ENCODE data around the gene SNX27. TPM values are rescaled to one million over a fixed set of nuclear protein-coding genes. Genes with fewer than 3 reads are reported as not detected.

Gene SNX27
- total RNA-seq, 1 experiment from 2014 or later = 42.2 TPM

DNA sequence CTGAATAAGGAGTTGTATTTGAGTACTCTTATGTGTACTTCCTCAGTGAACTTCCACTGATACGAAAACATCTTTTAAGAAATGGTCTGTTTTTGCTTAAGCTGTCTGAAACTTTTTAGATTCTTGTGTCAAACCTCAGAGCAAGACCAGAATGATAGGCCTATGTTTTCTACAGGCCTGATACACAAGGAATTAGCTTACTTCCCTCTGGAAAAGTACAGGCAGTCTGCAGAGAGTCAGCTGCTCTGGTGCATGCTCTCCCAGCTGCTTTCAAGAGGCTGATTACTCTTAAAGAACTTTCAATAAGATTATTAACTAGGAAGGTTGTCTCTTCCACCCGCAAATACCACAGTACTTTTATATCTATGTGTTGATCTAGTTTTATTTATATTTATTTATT, 9.5 kb downstream of the SNX27 start:
- no peak overlapping the region for H2AFZ ChIP-seq (ENCODE audit: low read depth, low read length, poor library complexity, severe bottlenecking)
- H3K27me3 ChIP-seq (ENCODE audit: insufficient read depth, low read length) = no peaks in the 10 kb centered on the region
- RAD21 ChIA-PET (ENCODE audit: low non-redundant PET in 1 of 2, low total read pairs in 2 of 2, uncharacterized antibody in 2 of 2, unreplicated experiment in 2 of 2) = no interaction called here
- DNase-seq (ENCODE audit: low read depth, low spot score) (no peak), ATAC-seq (no peak)
- no peak overlapping the region for H3K4me3 ChIP-seq (replicated peaks in 1 of 2; ENCODE audit: low read depth in 1 of 2, low read length in 2 of 2)
- no peak for TF ChIP-seq SRF (IDR thresholded peaks at IDR 0.05; ENCODE audit: low read depth)
- TF ChIP-seq ZFX (IDR thresholded peaks at IDR 0.05) = no peak
- no peak overlapping the region for H3K9ac ChIP-seq (ENCODE audit: low read length)
- POLR2A ChIA-PET = no interaction called here
- no TSS peak for BruUV-seq (replicated peaks)
- intact Hi-C loops (cut with micrococcal nuclease) = no loop called here
- H3K4me2 ChIP-seq (ENCODE audit: low read length) = no peak overlapping the region
- no peak overlapping the region for H3K27ac ChIP-seq (ENCODE audit: low read depth, low read length)
- H3K9me2 ChIP-seq (ENCODE audit: insufficient read depth) = no peaks in the 10 kb centered on the region
- H4K20me1 ChIP-seq (ENCODE audit: insufficient read depth) = no peaks in the 10 kb centered on the region
- peaks cover 74% of the 10 kb centered on the region for H3K79me2 ChIP-seq (ENCODE audit: insufficient read depth, low read length)
- H3K36me3 ChIP-seq (ENCODE audit: control insufficient read depth in 1 of 2, insufficient read depth in 2 of 2, low read length in 2 of 2) = no peaks in the 10 kb centered on the region
- H3K4me1 ChIP-seq (ENCODE audit: control insufficient read depth in 1 of 2, insufficient read depth in 2 of 2, low read length in 2 of 2) = peaks cover 12 to 21% of the 10 kb centered on the region in 2 experiments; a peak in 3 of 4 replicates
- no peaks in the 10 kb centered on the region for H3K9me3 ChIP-seq (ENCODE audit: control insufficient read depth in 1 of 2, insufficient read depth in 1 of 2, low read depth in 1 of 2, low read length in 2 of 2)
- CTCF ChIA-PET = no interaction called here

DNA sequence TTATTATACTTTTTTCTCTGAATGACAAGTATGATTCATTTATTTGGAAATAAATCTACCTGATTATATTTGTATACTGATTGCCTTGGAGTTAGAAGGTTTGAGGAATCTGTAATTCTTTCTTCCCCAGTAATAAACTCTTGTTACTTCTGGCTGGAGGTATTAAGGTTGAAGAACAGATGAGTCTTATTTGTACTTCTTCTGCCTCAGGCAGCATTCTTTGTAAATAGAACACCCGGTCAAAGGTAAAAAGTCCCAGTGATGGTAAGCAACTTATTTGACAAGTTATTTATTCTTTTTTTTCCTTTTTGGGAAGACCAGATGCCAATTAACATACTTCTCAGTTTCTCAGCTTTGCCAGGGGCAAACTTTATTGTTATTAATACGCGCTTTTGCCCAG, 12.9 kb downstream of the SNX27 start:
- no peak overlapping the region for H3K27ac ChIP-seq (ENCODE audit: low read depth, low read length)
- H3K27me3 ChIP-seq (ENCODE audit: insufficient read depth, low read length) = no peaks in the 10 kb centered on the region
- TF ChIP-seq SRF (IDR thresholded peaks at IDR 0.05; ENCODE audit: low read depth) (no peak), JUND (IDR thresholded peaks at IDR 0.05) (no peak), ZFX (IDR thresholded peaks at IDR 0.05) (no peak), POLR2A (IDR thresholded peaks at IDR 0.05; ENCODE audit: borderline replicate concordance, extremely low read depth, insufficient read depth, insufficient read length) (no peak), EGR1 (IDR thresholded peaks at IDR 0.05; ENCODE audit: low read depth) (no peak), POLR2AphosphoS5 (IDR thresholded peaks at IDR 0.05; ENCODE audit: low read depth, low read length) (no peak)
- TF ChIP-seq, protein P1, sequence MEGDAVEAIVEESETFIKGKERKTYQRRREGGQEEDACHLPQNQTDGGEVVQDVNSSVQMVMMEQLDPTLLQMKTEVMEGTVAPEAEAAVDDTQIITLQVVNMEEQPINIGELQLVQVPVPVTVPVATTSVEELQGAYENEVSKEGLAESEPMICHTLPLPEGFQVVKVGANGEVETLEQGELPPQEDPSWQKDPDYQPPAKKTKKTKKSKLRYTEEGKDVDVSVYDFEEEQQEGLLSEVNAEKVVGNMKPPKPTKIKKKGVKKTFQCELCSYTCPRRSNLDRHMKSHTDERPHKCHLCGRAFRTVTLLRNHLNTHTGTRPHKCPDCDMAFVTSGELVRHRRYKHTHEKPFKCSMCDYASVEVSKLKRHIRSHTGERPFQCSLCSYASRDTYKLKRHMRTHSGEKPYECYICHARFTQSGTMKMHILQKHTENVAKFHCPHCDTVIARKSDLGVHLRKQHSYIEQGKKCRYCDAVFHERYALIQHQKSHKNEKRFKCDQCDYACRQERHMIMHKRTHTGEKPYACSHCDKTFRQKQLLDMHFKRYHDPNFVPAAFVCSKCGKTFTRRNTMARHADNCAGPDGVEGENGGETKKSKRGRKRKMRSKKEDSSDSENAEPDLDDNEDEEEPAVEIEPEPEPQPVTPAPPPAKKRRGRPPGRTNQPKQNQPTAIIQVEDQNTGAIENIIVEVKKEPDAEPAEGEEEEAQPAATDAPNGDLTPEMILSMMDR (IDR thresholded peaks at IDR 0.05 in 2 of 3, conservative IDR thresholded peaks at IDR 0.05 in 1 of 3; ENCODE audit: borderline replicate concordance in 1 of 3, insufficient read depth in 1 of 3, low read depth in 2 of 3, low read length in 2 of 3) = no peak
- TF ChIP-seq, protein P2, sequence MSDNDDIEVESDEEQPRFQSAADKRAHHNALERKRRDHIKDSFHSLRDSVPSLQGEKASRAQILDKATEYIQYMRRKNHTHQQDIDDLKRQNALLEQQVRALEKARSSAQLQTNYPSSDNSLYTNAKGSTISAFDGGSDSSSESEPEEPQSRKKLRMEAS (IDR thresholded peaks at IDR 0.05) = no peak
- H3K4me2 ChIP-seq (ENCODE audit: low read length) = no peak overlapping the region
- no TSS peak for BruUV-seq (replicated peaks)
- ChIA-PET RAD21 (ENCODE audit: low non-redundant PET in 1 of 2, low total read pairs in 2 of 2, uncharacterized antibody in 2 of 2, unreplicated experiment in 2 of 2) (no interaction called here), POLR2A (no interaction called here), CTCF (no interaction called here)
- no peak overlapping the region for H3K4me3 ChIP-seq (replicated peaks in 1 of 2; ENCODE audit: low read depth in 1 of 2, low read length in 2 of 2)
- H2AFZ ChIP-seq (ENCODE audit: low read depth, low read length, poor library complexity, severe bottlenecking) = no peak overlapping the region
- peaks cover 1 to 3% of the 10 kb centered on the region in 2 experiments; a peak in 1 of 4 replicates for H3K4me1 ChIP-seq (ENCODE audit: control insufficient read depth in 1 of 2, insufficient read depth in 2 of 2, low read length in 2 of 2)
- DNase-seq (ENCODE audit: low read depth, low spot score) (no peak), ATAC-seq (no peak)
- H4K20me1 ChIP-seq (ENCODE audit: insufficient read depth) = no peaks in the 10 kb centered on the region
- intact Hi-C loops (cut with micrococcal nuclease) = no loop called here
- H3K79me2 ChIP-seq (ENCODE audit: insufficient read depth, low read length) = peaks cover 48% of the 10 kb centered on the region
- no peaks in the 10 kb centered on the region for H3K9me2 ChIP-seq (ENCODE audit: insufficient read depth)
- no peaks in the 10 kb centered on the region for H3K36me3 ChIP-seq (ENCODE audit: control insufficient read depth in 1 of 2, insufficient read depth in 2 of 2, low read length in 2 of 2)
- no peak overlapping the region for H3K9ac ChIP-seq (ENCODE audit: low read length)
- H3K9me3 ChIP-seq (ENCODE audit: control insufficient read depth in 1 of 2, insufficient read depth in 1 of 2, low read depth in 1 of 2, low read length in 2 of 2) = no peaks in the 10 kb centered on the region

All from HCT116 (cell line).